Spleen (tissue), 11 donors: ENCODE results near the gene CCNQ. TPM values are rescaled to one million over a fixed set of nuclear protein-coding genes. Genes with fewer than 3 reads are reported as not detected.

ENCODE experiments used
- DNase-seq: peaks from one replicate; pipeline ENCODE4 v3.0.0-alpha.2; 2020
- H3K27ac ChIP-seq, 8 donors: fragments of 200-600 bp; sonication (generic) in 7 of 8; 1 replicate in 4 of 8; 2 replicates in 4 of 8; pipeline versions ENCODE4 v1.5.0 to v1.8.0; 2016 to 2021; ENCODE audit warnings: inconsistent platforms in 4 of 8, mild to moderate bottlenecking in 4 of 8, moderate library complexity in 1 of 8
- H3K27me3 ChIP-seq, 7 donors: fragments of 200-600 bp; sonication (generic) in 6 of 7; replicated peaks in 1 of 7; 1 replicate in 4 of 7; 2 replicates in 3 of 7; pipeline versions ENCODE4 v1.5.0 to v1.8.0; 2016 to 2021; ENCODE audit warnings: inconsistent platforms in 3 of 7, mild to moderate bottlenecking in 1 of 7
- H3K36me3 ChIP-seq, 6 donors: fragments of 200-600 bp; sonication (generic) in 5 of 6; 1 replicate in 4 of 6; 2 replicates in 2 of 6; pipeline versions ENCODE4 v1.5.0 to v1.8.0; 2016 to 2021; ENCODE audit warnings: inconsistent platforms in 2 of 6
- H3K4me1 ChIP-seq, 6 donors: fragments of 200-600 bp; sonication (generic) in 5 of 6; 1 replicate in 3 of 6; 2 replicates in 3 of 6; pipeline versions ENCODE4 v1.5.0 to v1.8.0; 2016 to 2021; ENCODE audit warnings: inconsistent platforms in 3 of 6
- H3K4me3 ChIP-seq, 8 donors: fragments of 200-600 bp; sonication (generic) in 7 of 8; 1 replicate in 4 of 8; 2 replicates in 4 of 8; pipeline versions ENCODE4 v1.5.0 to v1.8.0; 2016 to 2021; ENCODE audit warnings: inconsistent platforms in 4 of 8, mild to moderate bottlenecking in 4 of 8, moderate library complexity in 2 of 8
- H3K9me3 ChIP-seq, 8 donors: fragments of 200-600 bp; sonication (generic) in 7 of 8; 1 replicate in 4 of 8; 2 replicates in 4 of 8; pipeline versions ENCODE4 v1.5.0 to v1.8.0; 2016 to 2021; ENCODE audit warnings: inconsistent platforms in 4 of 8
- CTCF ChIP-seq, 11 experiments: fragments of 200-600 bp in 7 of 11; fragments of 450-650 bp in 4 of 11; sonication (generic) in 4 of 11; IDR thresholded peaks in 8 of 11; conservative IDR thresholded peaks in 3 of 11; 1 replicate in 7 of 11; 2 replicates in 4 of 11; pipeline versions ENCODE4 v1.4.0 to v1.8.0; 2016 to 2021; ENCODE audit warnings: antibody characterized with exemption in 11 of 11, inconsistent platforms in 4 of 11, mild to moderate bottlenecking in 1 of 11
- POLR2A ChIP-seq, 3 donors: fragments of 450-650 bp; IDR thresholded peaks; one replicate each; pipeline ENCODE4 v1.5.1; 2017; ENCODE audit warnings: antibody characterized with exemption in 3 of 3, mild to moderate bottlenecking in 1 of 3
- POLR2AphosphoS5 ChIP-seq, 3 donors: sonication (generic); formaldehyde crosslinking; IDR thresholded peaks; one replicate each; pipeline ENCODE4 v1.5.1; 2017; ENCODE audit warnings: antibody characterized with exemption in 3 of 3
- WGBS, 5 donors: extraction: QIAGEN DNeasy Blood & Tissue Kit in 3 of 5; methylation state at CpG; one replicate each; pipeline versions ENCODE4 v1.1.5 to v1.1.7; 2013 to 2018; 5-methylcytosine and 5-hydroxymethylcytosine counted together
- intact Hi-C: fragments of 100-400 bp; cut with DNase I; formaldehyde crosslinking; loops from one replicate; pipeline ENCODE4 v1.15.0; 2023; ENCODE audit warnings: low total_unique reads
- polyA plus RNA-seq, 3 donors: library from polyadenylated mRNA; stranded (reverse); fragments of 200-250 nt; gene quantifications; one replicate each; pipeline ENCODE4 v1.2.1, GENCODE V29; 2013
- total RNA-seq, 7 donors: library from RNA; depleted of rRNA in 3 of 7; stranded (reverse); fragments of >200 nt in 3 of 7; fragmentation: NEBNext Ultra II Directional in 4 of 7; extraction: Animal tissue kit (Norgen Biotek cat#: 25700) in 4 of 7; gene quantifications; one replicate each; pipeline versions ENCODE4 v1.1.0 to v1.2.1, GENCODE V29; 2016 to 2021
- donor health status: healthy with polysubstance abuse.
- donor health status: DM: no; HTN: no; CAD: no; lungs with moderate emphysema.
- donor health status: DM: no; HTN: no; CAD: no.
- donor health status: Bipolar disorder and iron deficiency.
- donor health status: healthy.
- donor health status: DM: no; HTN: no; CAD: no.
- donor health status: DM: yes; HTN: yes; CAD: no.

CCNQ gene
- total and polyA plus RNA-seq, 10 donors = 17.5 to 67.3 (median 26.5) TPM

GRCh38 chrX:153551135-153551534 is 47.8 kb downstream of the CCNQ start:
- H3K27ac ChIP-seq = no peak overlapping the region
- no peaks in the 10 kb centered on the region for H3K36me3 ChIP-seq
- H3K4me3 ChIP-seq = no peak overlapping the region
- H3K27me3 ChIP-seq = peaks cover 0 to 21% (median 0%) of the 10 kb centered on the region in 7 donors
- whole genome bisulfite sequencing, 5 donors = 69 to 78% (median 72%) methylated on average over 5 of the region's 5 CpGs
- H3K4me1 ChIP-seq = no peaks in the 10 kb centered on the region
- intact Hi-C loops = no loop called here
- TF ChIP-seq POLR2AphosphoS5 (IDR thresholded peaks at IDR 0.05) (no peak), POLR2A (IDR thresholded peaks at IDR 0.05) (no peak)
- no peaks in the 10 kb centered on the region for H3K9me3 ChIP-seq
- DNase-seq = no peak

GRCh38 chrX:153549807-153550206 is 49.1 kb downstream of the CCNQ start:
- 79 to 100% (median 86%) methylated on average over 3 to 16 of the region's 16 CpGs for WGBS, 5 donors
- no peak for DNase-seq
- H3K27ac ChIP-seq = no peak overlapping the region
- TF ChIP-seq POLR2A (IDR thresholded peaks at IDR 0.05) (no peak), CTCF (IDR thresholded peaks at IDR 0.05 in 8 of 11, conservative IDR thresholded peaks at IDR 0.05 in 3 of 11) (no peak), POLR2AphosphoS5 (IDR thresholded peaks at IDR 0.05) (no peak)
- intact Hi-C loops = no loop called here
- H3K27me3 ChIP-seq = peaks cover 0 to 25% (median 0%) of the 10 kb centered on the region in 7 donors
- H3K36me3 ChIP-seq = no peaks in the 10 kb centered on the region
- no peak overlapping the region for H3K4me3 ChIP-seq
- H3K9me3 ChIP-seq = no peaks in the 10 kb centered on the region
- no peaks in the 10 kb centered on the region for H3K4me1 ChIP-seq

DNA sequence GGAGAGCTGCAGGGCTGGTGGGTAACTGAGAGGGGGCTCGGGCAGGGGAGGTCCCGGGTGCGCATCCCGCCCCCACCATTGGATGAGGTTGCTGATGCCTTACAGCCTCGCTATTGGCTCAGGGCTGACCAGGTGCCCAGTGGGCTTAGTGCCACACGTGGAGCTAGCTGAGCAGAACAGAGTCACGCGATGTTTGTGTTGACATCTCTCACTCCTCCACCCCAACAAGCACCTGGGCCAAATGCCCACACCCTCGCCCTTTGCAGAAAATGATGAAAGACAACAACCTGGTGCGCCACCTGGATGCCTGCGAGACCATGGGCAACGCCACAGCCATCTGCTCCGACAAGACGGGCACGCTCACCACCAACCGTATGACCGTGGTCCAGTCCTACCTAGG is 49.7 kb downstream of the CCNQ start:
- Histone ChIP-seq H3K36me3 (no peaks in the 10 kb centered on the region), H3K27ac (no peak overlapping the region), H3K4me3 (no peak overlapping the region), H3K4me1 (no peaks in the 10 kb centered on the region), H3K9me3 (no peaks in the 10 kb centered on the region), H3K27me3 (peaks cover 0 to 26% (median 0%) of the 10 kb centered on the region in 7 donors)
- intact Hi-C loops = no loop called here
- no peak for DNase-seq
- WGBS, 5 donors = 88 to 100% (median 92%) methylated on average over 2 to 17 of the region's 17 CpGs
- TF ChIP-seq POLR2AphosphoS5 (IDR thresholded peaks at IDR 0.05) (no peak), POLR2A (IDR thresholded peaks at IDR 0.05) (no peak), CTCF (IDR thresholded peaks at IDR 0.05 in 8 of 11, conservative IDR thresholded peaks at IDR 0.05 in 3 of 11) (no peak)

DNA sequence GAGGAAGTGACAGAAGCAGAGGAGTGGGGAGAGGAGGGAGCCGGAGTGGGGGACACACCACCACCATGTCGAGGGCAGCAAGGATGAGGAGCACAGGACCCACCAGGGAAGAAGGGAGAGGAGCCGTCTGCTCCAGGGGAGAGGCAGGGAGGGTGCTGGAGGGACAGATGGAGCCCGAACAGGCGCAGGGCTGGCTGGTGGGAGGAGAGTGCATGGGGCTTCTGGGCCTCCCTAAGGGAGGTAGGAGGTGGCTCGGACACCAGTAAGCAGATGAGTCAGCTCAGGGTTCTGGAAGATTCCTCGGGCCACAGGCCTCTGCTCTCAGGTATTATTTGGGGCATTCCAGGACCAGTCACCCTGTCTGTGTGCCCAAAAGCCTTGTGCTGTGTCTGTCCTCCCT is 51.7 kb downstream of the CCNQ start:
- intact Hi-C loops = no loop called here
- peaks cover 0 to 15% (median 0%) of the 10 kb centered on the region in 7 donors for H3K27me3 ChIP-seq
- H3K27ac ChIP-seq = no peak overlapping the region
- no peaks in the 10 kb centered on the region for H3K4me1 ChIP-seq
- 40 to 74% (median 68%) methylated on average over 2 to 7 of the region's 7 CpGs for WGBS, 5 donors
- no peak for DNase-seq
- no peaks in the 10 kb centered on the region for H3K9me3 ChIP-seq
- H3K4me3 ChIP-seq = no peak overlapping the region
- no peak for TF ChIP-seq CTCF (IDR thresholded peaks at IDR 0.05 in 8 of 11, conservative IDR thresholded peaks at IDR 0.05 in 3 of 11)
- TF ChIP-seq POLR2AphosphoS5 (IDR thresholded peaks at IDR 0.05) = no peak
- no peak for TF ChIP-seq POLR2A (IDR thresholded peaks at IDR 0.05)
- H3K36me3 ChIP-seq = no peaks in the 10 kb centered on the region

GRCh38 chrX:153546386-153546785 is 52.6 kb downstream of the CCNQ start:
- Histone ChIP-seq H3K27ac (no peak overlapping the region), H3K9me3 (no peaks in the 10 kb centered on the region), H3K27me3 (peaks cover 0 to 11% (median 0%) of the 10 kb centered on the region in 7 donors), H3K4me1 (no peaks in the 10 kb centered on the region), H3K4me3 (no peak overlapping the region), H3K36me3 (no peaks in the 10 kb centered on the region)
- no peak for TF ChIP-seq POLR2AphosphoS5 (IDR thresholded peaks at IDR 0.05)
- no peak for TF ChIP-seq POLR2A (IDR thresholded peaks at IDR 0.05)
- no peak for DNase-seq
- 82 to 92% (median 86%) methylated on average over 5 to 11 of the region's 11 CpGs for WGBS, 5 donors
- intact Hi-C loops = no loop called here
